A549 (cell line): ENCODE measurements around the gene IGF2R. TPM values are rescaled to one million over a fixed set of nuclear protein-coding genes. Genes with fewer than 3 reads are reported as not detected.

Experiments used
- ATAC-seq, 2 experiments: fragments of 200-7000 bp in 1 of 2; fragments of >200 bp in 1 of 2; cut with Nextera tagmentation in 1 of 2; cut with Tn5 transposase in 1 of 2; 3 replicates each; pipeline versions ENCODE4 v1.8.0 to v1.9.1; 2018 to 2020; ENCODE audit warnings: mild to moderate bottlenecking in 1 of 2, moderate library complexity in 1 of 2
- CTCF ChIA-PET: fragments of 300-600 bp; sonication (Branson Sonifier 250); formaldehyde crosslinking; extraction: SDS; loops from one replicate; lab custom pipeline; 2021; ENCODE audit warnings: antibody characterized with exemption, inconsistent platforms; lab: Yijun Ruan, JAX
- POLR2A ChIA-PET: fragments of 350-600 bp; formaldehyde crosslinking; extraction: SDS; loops from one replicate; lab custom pipeline; 2021; ENCODE audit warnings: antibody characterized with exemption, inconsistent platforms; lab: Yijun Ruan, JAX
- DNase-seq, 2 experiments: peaks; one replicate each; pipeline versions ENCODE4 v3.0.0 to v3.0.0-alpha.2; 2011 to 2016; ENCODE audit warnings: low read depth in 1 of 2, low spot score in 1 of 2
- FAIRE-seq: peaks from 2 replicates; lab custom pipeline; 2011; peaks lifted over from hg19 to GRCh38; lab: Jason Lieb, UNC
- H3K27ac ChIP-seq, 2 experiments: fragments of >200 bp; sonication (Bioruptor Twin); formaldehyde crosslinking; 3 replicates each; pipeline ENCODE4 v1.5.1; 2016 to 2017
- H3K4me1 ChIP-seq: fragments of >200 bp; sonication (Bioruptor Twin); formaldehyde crosslinking; 3 replicates; pipeline ENCODE4 v1.6.1; 2016
- H3K4me2 ChIP-seq: fragments of >200 bp; sonication (Bioruptor Twin); formaldehyde crosslinking; 3 replicates; pipeline ENCODE4 v1.6.1; 2016
- H3K4me3 ChIP-seq: fragments of >200 bp; sonication (Bioruptor Twin); formaldehyde crosslinking; 3 replicates; pipeline ENCODE4 v1.5.1; 2016
- H3K9me3 ChIP-seq: fragments of >200 bp; sonication (Bioruptor Twin); formaldehyde crosslinking; 3 replicates; pipeline ENCODE4 v1.6.1; 2016
- BHLHE40 ChIP-seq: IDR thresholded peaks from 2 replicates; pipeline ENCODE4 v1.6.1; 2012; ENCODE audit warnings: low read depth, low read length, inconsistent platforms
- CTCF ChIP-seq: fragments of >200 bp; sonication (Bioruptor Twin); formaldehyde crosslinking; IDR thresholded peaks from 3 replicates; pipeline ENCODE4 v1.5.1; 2016
- FOSB ChIP-seq: fragments of 250-450 bp; sonication (Bioruptor Pico); IDR thresholded peaks from 2 replicates; pipeline ENCODE4 v1.5.0; 2020; ENCODE audit warnings: mild to moderate bottlenecking, moderate library complexity
- FOXS1 ChIP-seq: fragments of 250-450 bp; sonication (Bioruptor Pico); IDR thresholded peaks from 2 replicates; pipeline ENCODE4 v1.5.0; 2020; ENCODE audit warnings: mild to moderate bottlenecking, moderate library complexity
- GATA3 ChIP-seq: IDR thresholded peaks from 2 replicates; pipeline ENCODE4 v1.6.1; 2012; ENCODE audit warnings: borderline replicate concordance
- HES2 ChIP-seq: fragments of >200 bp; sonication (Bioruptor Twin); formaldehyde crosslinking; IDR thresholded peaks from 2 replicates; pipeline ENCODE4 v1.6.1; 2016
- HMGXB4 ChIP-seq: fragments of 250-450 bp; sonication (Bioruptor Pico); IDR thresholded peaks from 2 replicates; pipeline ENCODE4 v1.5.0; 2021; ENCODE audit warnings: mild to moderate bottlenecking, moderate library complexity, borderline replicate concordance
- HOXB5 ChIP-seq: fragments of 250-450 bp; sonication (Bioruptor Pico); IDR thresholded peaks from 2 replicates; pipeline ENCODE4 v1.5.0; 2020; ENCODE audit warnings: mild to moderate bottlenecking, moderate library complexity
- JUNB ChIP-seq: fragments of >200 bp; sonication (Bioruptor Twin); formaldehyde crosslinking; IDR thresholded peaks from 2 replicates; pipeline ENCODE4 v1.6.1; 2016
- KDM1A ChIP-seq: fragments of 200-600 bp; sonication (generic); IDR thresholded peaks from 2 replicates; pipeline ENCODE4 v1.6.1; 2016; ENCODE audit warnings: low read depth, mild to moderate bottlenecking
- MAX ChIP-seq: IDR thresholded peaks from 2 replicates; pipeline ENCODE4 v1.6.1; 2012
- MAZ ChIP-seq: fragments of 150-350 bp; IDR thresholded peaks from 2 replicates; pipeline ENCODE4 v1.6.1; 2014; ENCODE audit warnings: antibody characterized with exemption, low read depth, low read length, borderline replicate concordance
- NFE2L2 ChIP-seq: fragments of 150-350 bp; conservative IDR thresholded peaks from 2 replicates; pipeline ENCODE4 v1.6.1; 2014; ENCODE audit warnings: low read length
- PBX3 ChIP-seq: IDR thresholded peaks from 2 replicates; pipeline ENCODE4 v1.6.1; 2012
- POLR2AphosphoS2 ChIP-seq: conservative IDR thresholded peaks from 2 replicates; pipeline ENCODE4 v1.6.1; 2012; ENCODE audit warnings: low read length, improper control_type of control experiment, inconsistent platforms
- RAD21 ChIP-seq, 2 experiments: fragments of >200 bp in 1 of 2; sonication (Bioruptor Twin) in 1 of 2; formaldehyde crosslinking in 1 of 2; IDR thresholded peaks in 1 of 2; conservative IDR thresholded peaks in 1 of 2; 2 replicates in 1 of 2; 3 replicates in 1 of 2; pipeline ENCODE4 v1.6.1; 2012 to 2018; ENCODE audit warnings: inconsistent platforms in 1 of 2
- SMC3 ChIP-seq: fragments of >200 bp; sonication (Bioruptor Twin); formaldehyde crosslinking; IDR thresholded peaks from 3 replicates; pipeline ENCODE4 v1.6.1; 2018; ENCODE audit warnings: inconsistent platforms
- USF2 ChIP-seq: fragments of 450-650 bp; IDR thresholded peaks from 2 replicates; pipeline ENCODE4 v1.6.1; 2014; ENCODE audit warnings: antibody characterized with exemption
- ZC3H11A ChIP-seq: fragments of 450-650 bp; IDR thresholded peaks from 2 replicates; pipeline ENCODE4 v1.6.1; 2014; ENCODE audit warnings: antibody characterized with exemption, mild to moderate bottlenecking
- ZNF302 ChIP-seq: fragments of 250-450 bp; sonication (Bioruptor Pico); IDR thresholded peaks from 2 replicates; pipeline ENCODE4 v1.9.0; 2021; ENCODE audit warnings: inconsistent platforms, mild to moderate bottlenecking, moderate library complexity
- WGBS: methylation state at CpG from one replicate; pipeline ENCODE4 v1.1.6; 2017; ENCODE audit errors: missing lambda C conversion rate; 5-methylcytosine and 5-hydroxymethylcytosine counted together
- polyA plus RNA-seq, 4 experiments: library from polyadenylated mRNA; depleted of rRNA in 3 of 4; stranded (reverse); fragments of >200 nt; fragmentation: RNase III in 1 of 4; extraction: RNeasy Plus Mini Kit Qiagen cat#74134 plus additional on column Dnase treatment in 1 of 4; gene quantifications; 2 replicates in 3 of 4; 3 replicates in 1 of 4; pipeline ENCODE4 v1.2.3, GENCODE V29; 2011 to 2017

The IGF2R gene
- polyA plus RNA-seq, 2 of the 4 experiments (the other 2 are of a cell fraction) = 17.6 to 24.9 TPM

- Histone ChIP-seq H3K27ac (no peak overlapping the region), H3K4me1 (0 out of 3 replicates have a peak, but pooled peaks cover 3% of the 10 kb centered on the region), H3K9me3 (no peaks in the 10 kb centered on the region), H3K4me3 (no peak overlapping the region), H3K4me2 (no peak overlapping the region)
- ATAC-seq (no peak), DNase-seq (no peak), FAIRE-seq (no peak)
- POLR2A ChIA-PET = no interaction called here
- CTCF ChIA-PET = interaction anchor here (1.1 kb wide), 1 partner anchor 427 kb away, joined by 3 read pairs; no protein-coding TSS in a partner anchor
- TF ChIP-seq MAZ (no peak), KDM1A (no peak), HES2 (no peak)
- 90% methylated on average over 5 of the region's 10 CpGs for WGBS
Observed at GRCh38 chr6:160092602-160093001, 123.7 kb downstream of the IGF2R start.

- 0 out of 3 replicates have a peak, but pooled peaks cover 3% of the 10 kb centered on the region for H3K4me1 ChIP-seq
- ChIA-PET CTCF (interaction anchor here (1.1 kb wide), 1 partner anchor 427 kb away, joined by 3 read pairs; no protein-coding TSS in a partner anchor), POLR2A (no interaction called here)
- DNase-seq (no peak), FAIRE-seq (no peak), ATAC-seq (no peak)
- 82% methylated on average over 7 of the region's 7 CpGs for WGBS
- H3K4me2 ChIP-seq = no peak overlapping the region
- no peak overlapping the region for H3K27ac ChIP-seq
- no peaks in the 10 kb centered on the region for H3K9me3 ChIP-seq
- TF ChIP-seq MAX (no peak), ZNF302 (CRISPR knock-in tag) (no peak), PBX3 (no peak), JUNB (no peak), USF2 (no peak), FOXS1 (no peak), ZC3H11A (no peak), GATA3 (no peak), FOSB (CRISPR knock-in tag) (no peak), SMC3 (no peak), POLR2AphosphoS2 (no peak)
- H3K4me3 ChIP-seq = no peak overlapping the region
Observed at GRCh38 chr6:160093061-160093460, 124.2 kb downstream of the IGF2R start.

GRCh38 chr6:160093946-160094345 lies 125.1 kb downstream of the IGF2R start:
- H3K9me3 ChIP-seq = no peaks in the 10 kb centered on the region
- CTCF ChIA-PET = no interaction called here
- FAIRE-seq (no peak), DNase-seq (no peak), ATAC-seq (no peak)
- POLR2A ChIA-PET = no interaction called here
- TF ChIP-seq GATA3 = no peak
- no peak for TF ChIP-seq RAD21 (conservative IDR thresholded peaks at IDR 0.05 in 1 of 2, IDR thresholded peaks at IDR 0.05 in 1 of 2)
- TF ChIP-seq FOSB (CRISPR knock-in tag) = no peak
- no peak for TF ChIP-seq HMGXB4 (CRISPR knock-in tag)
- TF ChIP-seq BHLHE40 = no peak
- TF ChIP-seq NFE2L2 = no peak
- no peak for TF ChIP-seq HOXB5 (CRISPR knock-in tag)
- TF ChIP-seq CTCF = no peak
- no peak overlapping the region for H3K4me2 ChIP-seq
- no peaks in the 10 kb centered on the region for H3K4me1 ChIP-seq
- no peak overlapping the region for H3K4me3 ChIP-seq
- WGBS = 87% methylated on average over 4 of the region's 4 CpGs
- no peak overlapping the region for H3K27ac ChIP-seq
